Stimulated activated CD4-positive, alpha-beta T cell treated with anti-CD3 and anti-CD28 coated beads, Interleukin-15, amount 100 ng/mL, for 24 hours (primary cell): ENCODE measurements around the gene HYAL1.
A peak's percentile ranks its signal among the peaks of the same experiment; 100 is the strongest.
"Not testable (repeated sequence)": the region's sequence is repeated elsewhere in the genome, so short reads cannot be mapped to it uniquely, and the experiment has no call there.

ENCODE experiments used
- DNase-seq: peaks from one replicate; pipeline ENCODE4 v3.0.0-alpha.2; 2020

Gene HYAL1

DNA sequence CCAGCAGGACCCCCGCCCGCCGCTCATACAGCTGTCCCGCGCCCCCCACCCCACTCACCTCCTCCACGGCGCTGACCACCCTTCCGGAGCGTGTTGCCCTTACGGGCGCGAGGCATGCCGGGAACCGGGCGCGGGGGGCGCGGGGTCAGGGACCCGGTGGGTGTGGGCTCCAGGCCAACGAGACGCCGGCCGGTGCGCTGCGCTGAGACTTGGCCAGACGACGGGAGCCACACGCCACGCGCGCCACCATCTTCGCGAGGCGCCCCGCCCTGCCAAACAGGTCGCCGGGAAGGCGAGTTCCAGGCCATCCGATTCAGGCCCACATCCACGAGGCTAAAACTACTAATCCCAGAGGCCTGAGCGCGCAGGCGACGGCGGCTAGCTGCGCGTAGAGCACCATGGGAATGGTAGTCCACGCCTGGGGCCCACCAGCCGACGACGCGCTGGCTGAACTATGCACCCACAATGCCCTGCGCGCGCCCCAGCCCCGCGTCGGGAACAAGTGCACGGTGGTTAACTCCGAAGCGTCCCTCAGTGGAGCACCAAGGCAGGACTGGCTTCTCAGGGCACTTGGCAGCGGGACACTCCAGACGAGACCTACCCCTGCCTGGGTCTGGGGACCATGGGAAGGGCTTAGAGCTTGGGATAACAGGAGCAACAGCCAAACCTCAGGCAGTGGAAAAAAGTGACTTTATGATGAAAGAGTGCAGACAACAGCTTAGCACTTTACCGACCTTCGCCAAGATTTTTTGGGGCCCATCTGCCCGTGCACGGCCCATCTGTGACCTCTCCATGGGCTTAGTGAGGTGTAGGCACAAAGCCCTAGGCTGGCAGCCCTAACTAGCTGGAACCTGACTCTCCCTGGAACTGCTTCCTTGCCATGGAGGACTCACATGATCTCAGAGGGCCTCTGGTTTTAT lies 11.0 kb downstream of the HYAL1 start, which contains the start of gene IFRD2:
Gene IFRD2 (minus strand): TSS at position 271 of the 920 bp plus-strand sequence. CDS start 155 bp downstream, at position 116.
- peak; percentile 97 for DNase-seq

DNA sequence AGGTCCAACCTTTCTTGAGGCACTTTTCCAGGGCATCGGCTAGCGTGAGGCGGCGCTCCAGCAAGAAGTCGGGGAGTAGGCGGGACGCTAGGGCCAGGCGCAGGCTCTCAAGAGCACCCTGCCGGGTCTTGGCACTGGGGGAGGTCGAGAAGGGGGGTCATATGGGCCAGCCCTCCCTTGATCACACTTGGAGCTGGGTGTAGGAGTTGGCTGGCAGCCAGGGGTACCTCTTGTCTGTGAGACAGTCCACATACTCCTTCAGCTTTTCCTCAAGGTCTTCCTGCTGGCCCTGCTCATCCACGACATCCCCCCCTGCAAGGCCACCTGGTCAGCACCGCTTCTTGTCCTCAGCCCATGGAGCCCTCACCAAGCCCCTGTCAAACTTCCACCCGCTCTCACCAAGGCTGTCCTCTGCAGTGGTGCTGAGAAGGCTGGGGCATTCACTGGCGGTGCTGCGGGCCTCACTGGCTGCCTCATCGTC lies 13.2 kb downstream of the HYAL1 start:
- no peak for DNase-seq

DNA sequence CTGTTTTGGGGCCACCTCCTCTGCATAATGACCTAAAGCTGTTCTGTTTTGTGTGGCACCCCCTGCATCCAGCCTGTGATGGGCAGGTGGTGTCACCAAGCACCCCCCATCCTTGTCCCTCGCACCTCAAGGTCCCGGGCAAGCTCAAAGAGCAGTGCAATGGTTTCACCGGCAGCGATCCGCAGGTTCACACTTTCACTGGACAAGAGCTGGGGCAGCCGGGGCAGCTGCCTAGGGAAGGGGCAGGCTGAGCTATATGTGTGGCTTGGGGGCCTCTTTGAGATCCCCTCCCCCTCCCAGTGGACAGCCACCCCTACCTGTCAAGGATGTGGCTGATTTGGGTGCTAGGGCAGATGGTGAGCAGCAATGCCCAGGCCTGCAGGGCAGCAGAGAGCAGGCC lies 14.2 kb downstream of the HYAL1 start:
- DNase-seq, result no peak

DNA sequence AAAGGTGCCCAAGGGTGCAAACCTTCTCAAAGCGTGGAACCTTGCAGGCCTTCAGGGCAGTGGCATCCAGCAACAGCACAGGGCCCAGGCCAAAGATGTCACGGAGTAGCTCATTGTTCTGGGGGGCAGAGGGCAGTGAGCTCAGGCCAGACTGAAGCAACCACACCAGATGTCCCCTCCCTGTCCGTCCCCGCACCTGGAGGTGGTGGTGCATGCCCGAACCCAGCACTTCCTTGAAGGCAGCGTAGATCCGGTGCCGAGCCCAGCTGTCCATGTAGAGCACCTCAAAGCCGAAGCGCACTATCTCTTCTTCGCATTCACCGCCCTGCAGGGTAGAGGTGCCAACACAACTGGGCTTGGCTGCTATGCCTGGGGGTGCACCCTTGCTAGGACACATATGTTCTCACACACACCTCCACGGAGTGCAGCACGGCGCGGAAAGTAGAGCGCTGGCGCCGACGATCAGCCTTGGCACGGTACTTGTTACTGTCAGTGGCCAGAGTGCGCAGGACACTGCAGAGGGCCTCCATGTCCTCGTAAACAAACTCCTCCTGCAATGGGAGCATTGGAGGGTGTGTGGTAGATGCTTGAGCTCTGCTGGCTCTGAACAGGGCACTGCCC lies 14.9 kb downstream of the HYAL1 start:
- DNase-seq, result no peak

DNA sequence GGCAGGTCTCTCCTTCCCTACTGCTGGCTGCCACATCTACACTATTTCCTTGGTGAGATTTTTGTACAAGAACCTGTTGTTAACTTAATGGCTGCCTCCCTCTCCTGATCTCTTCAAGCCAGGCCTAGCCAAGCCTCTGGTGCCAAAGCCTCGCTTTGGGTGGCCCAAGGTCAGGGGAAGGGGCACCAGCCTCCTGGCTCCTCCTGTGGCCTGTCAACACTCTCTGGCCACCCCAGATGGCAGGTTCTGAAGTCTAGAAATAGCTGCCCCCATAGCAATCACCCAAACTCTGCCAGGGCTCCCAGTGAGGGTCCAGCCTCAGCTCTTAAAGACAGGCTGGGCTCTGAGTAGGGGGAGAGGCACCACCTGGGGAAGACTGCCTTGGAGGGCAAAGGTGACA lies 16.1 kb downstream of the HYAL1 start:
- no peak for DNase-seq

DNA sequence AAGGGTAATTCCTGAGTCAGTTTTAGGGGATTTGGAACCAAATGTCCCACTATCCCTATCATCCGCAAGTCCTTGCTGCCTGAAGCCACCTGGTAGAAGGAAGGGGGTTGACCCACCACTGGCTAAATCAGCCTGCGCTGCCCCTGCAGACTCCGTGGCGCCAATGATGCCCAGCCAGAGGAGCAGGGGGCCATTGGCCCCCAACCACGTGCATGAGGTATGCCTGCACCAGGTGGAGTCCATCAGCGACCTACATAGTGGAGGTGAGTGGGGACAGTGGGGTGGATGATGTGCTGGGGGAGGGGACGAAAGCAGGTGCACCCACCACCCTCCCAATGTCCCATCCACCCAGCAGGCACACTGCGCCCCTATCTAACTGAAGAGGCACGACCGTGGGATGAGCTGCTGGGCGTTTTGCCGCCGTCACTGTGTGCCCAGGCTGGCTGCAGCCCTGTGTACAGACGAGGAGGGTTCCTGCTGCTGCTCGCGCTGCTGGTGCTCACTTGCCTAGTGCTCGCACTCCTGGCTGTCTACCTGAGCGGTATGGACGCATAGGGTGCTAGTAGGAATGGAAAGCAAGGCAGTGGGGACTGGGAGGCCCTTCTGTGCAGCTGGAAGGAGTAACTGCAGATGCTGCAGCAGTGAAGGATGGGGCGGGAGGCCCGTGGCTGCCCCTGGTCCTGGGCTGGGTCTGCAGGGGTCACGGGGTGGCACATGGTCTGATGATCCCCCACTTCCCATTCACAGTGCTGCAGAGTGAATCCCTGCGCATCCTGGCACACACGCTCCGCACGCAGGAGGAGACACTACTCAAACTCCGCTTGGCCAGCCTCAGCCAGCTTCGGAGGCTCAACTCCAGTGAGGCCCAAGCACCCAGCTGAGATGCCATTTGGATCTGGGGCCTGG lies 16.8 kb downstream of the HYAL1 start:
- no peak for DNase-seq

DNA sequence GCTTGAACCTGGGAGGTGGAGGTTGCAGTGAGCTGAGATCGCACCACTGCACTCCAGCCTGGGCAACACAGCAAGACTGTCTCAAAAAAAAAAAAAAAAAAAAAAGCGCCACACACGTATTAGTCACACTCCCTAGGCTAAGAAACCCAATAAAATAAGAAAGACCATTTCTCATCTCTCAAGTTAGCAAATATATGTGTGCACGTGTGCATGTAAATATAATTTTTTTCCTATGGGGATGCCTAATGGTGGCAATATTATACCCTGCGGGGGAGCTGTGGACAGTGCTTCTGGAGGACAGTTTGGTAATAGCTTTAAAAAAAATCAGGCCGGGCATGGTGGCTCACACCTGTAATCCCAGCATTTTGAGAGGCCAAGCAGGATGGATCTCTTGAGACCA lies 19.3 kb downstream of the HYAL1 start:
- not testable (repeated sequence) for DNase-seq

DNA sequence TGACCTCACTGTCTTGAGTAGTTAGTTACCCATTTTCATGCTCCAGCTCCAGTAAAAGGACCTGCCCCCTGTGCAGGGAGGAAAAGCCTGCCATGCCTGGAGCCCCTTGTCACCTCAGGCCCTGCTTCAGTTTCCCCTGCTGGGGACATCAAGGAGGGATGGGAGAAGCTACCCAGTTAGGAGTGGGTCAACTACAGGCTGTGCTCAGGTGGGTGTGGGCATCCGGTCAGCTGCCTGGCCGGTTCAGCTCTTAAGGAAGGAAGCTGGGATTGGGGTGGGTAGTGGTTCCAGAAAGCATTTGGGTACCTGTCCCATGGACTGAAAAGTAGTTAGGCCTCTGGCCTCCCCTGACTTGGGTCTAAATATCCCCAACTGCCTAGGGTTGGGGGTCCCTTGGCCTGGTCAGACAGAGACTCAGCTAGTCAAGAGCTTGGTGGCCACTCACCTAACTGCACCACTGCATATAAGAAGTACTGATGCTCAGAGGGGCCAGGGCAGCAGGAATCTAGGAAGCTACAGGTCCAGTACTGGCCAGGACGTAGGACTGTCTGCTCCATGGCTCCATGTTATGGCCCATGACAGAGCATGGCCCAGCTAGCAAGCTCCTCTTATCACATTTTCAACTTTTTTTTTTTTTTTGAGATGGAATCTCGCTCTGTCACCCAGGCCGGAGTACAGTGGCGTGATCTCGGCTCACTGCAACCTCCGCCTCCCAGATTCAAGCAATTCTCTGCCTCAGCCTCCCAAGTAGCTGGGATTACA lies 23.9 kb downstream of the HYAL1 start:
- no peak for DNase-seq

DNA sequence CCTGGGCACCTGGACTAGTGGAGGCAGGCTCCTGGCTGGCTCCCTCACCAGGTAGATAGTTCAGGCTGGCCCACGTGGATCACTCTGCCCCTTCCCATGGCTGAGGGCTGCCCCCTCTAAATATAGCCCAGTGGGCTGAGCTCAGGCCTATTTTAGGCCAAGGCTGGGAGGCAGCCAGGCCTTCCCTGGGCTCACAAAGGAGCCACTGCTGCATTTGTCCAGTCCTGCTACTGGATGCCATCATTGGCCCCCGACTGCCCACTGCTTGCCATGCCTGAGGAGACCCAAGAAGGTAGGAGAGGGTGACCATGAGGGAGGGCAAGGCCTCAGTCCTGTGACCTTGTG lies 24.5 kb downstream of the HYAL1 start, which contains the start of gene LSMEM2:
Gene LSMEM2 (plus strand): TSS at position 208 of the 345 bp plus-strand sequence. CDS start 27 bp downstream, at position 235.
- DNase-seq, result no peak

DNA sequence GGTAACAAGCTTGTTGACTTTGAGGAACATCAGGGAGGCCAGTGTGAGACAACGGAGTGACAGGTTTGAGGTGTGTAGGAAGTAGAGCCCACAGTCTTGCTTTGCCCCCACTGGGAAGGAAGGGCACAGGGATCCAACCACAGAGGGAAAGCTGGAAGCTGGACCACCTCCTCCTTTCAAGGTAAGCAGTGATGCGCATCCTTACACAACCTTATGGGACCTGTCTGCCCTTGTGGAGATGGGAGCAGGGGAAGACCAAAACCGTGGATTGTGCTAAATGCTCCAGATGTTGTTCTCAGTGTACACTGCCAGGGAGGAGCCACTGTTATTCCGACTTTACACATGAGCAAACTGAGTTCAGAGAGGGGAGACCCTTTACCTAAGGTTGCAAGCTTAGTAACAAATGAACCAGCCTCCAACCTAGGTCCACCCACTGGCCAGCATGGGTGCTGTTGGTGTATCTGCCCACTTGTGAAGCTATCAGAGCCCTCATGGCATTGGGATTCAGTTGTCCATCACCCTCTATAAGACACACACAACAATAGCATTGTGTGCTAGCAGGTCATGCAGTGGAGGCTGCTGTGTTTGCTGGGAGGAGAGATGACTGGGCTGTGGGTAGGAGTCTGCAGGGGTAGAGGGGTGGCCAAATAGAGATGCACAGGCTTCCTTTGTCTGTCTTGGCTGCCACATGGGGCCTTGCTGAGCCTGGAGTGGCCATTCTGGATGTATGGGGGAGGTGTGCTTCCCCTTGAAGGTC lies 25.1 kb downstream of the HYAL1 start:
- DNase-seq, result no peak

DNA sequence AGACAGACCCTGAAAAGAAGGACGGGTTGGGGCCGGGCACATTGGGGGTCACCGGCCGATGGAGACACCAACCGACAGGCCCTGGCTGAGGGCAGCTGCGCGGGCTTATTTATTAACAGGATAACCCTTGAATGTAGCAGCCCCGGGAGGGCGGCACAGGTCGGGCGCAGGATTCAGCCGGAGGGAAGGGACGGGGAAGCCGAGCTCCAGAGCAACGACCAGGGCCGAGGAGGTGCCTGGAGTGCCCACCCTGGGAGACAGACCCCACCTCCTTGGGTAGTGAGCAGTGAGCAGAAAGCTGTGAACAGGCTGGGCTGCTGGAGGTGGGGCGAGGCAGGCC lies 26.6 kb downstream of the HYAL1 start:
- DNase-seq, result no peak

DNA sequence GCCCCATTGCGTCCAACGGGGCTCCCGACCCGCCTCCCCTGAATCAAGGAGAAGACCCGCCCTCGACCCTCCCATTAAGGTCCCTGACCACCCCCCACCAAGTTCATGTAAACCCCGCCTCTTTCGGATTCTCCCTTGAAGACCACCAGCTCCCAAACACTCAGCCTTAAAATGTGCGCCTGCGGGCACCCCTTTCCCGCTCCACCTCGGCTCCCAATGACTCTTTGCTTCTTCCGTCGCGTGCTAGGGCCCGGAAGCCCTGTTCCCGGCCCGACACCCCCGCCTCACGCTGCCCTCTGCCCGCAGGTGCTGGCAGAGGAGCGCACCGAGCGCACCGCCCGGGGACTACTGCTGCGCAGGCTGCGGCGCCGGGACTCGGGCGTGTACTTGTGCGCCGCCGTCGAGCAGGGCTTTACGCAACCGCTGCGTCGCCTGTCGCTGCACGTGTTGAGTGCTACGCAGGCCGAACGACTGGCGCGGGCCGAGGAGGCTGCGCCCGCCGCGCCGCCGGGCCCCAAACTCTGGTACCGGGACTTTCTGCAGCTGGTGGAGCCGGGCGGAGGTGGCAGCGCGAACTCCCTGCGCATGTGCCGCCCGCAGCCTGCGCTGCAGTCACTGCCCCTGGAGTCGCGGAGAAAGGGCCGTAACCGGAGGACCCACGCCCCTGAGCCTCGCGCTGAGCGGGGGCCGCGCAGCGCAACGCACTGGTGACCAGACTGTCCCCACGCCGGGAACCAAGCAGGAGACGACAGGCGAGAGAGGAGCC lies 27.2 kb downstream of the HYAL1 start:
- DNase-seq, result peak; percentile 57

DNA sequence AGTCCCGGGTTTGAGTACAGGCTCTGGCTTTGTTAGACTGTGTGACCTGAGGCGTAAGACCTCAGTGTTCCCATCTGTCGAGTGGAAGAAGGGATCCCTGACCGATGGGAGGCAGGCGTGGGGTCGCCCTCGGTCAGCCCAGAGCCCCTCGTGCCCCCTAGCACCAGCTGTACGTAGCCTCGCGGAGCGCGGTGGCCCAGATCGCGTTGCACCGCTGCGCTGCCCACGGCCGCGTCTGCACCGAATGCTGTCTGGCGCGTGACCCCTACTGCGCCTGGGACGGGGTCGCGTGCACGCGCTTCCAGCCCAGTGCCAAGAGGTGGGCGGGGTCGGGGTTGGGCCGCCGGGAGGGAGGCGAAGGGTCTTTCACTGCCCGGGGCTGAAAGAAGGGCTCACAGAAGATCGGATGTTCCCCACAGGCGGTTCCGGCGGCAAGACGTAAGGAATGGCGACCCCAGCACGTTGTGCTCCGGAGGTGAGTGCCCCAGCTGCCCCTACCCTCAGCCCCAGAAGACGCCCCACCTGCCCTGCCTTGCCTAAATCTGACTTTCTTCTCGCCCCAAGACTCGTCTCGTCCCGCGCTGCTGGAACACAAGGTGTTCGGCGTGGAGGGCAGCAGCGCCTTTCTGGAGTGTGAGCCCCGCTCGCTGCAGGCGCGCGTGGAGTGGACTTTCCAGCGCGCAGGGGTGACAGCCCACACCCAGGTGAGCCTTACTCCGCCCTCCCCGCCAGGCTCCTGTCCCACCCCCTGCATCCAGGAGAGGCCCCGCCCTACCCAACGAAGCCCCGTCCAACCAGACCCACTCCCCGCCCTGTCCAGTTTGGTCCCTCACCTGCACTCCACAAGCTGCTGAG lies 28.0 kb downstream of the HYAL1 start:
- DNase-seq, result no peak

DNA sequence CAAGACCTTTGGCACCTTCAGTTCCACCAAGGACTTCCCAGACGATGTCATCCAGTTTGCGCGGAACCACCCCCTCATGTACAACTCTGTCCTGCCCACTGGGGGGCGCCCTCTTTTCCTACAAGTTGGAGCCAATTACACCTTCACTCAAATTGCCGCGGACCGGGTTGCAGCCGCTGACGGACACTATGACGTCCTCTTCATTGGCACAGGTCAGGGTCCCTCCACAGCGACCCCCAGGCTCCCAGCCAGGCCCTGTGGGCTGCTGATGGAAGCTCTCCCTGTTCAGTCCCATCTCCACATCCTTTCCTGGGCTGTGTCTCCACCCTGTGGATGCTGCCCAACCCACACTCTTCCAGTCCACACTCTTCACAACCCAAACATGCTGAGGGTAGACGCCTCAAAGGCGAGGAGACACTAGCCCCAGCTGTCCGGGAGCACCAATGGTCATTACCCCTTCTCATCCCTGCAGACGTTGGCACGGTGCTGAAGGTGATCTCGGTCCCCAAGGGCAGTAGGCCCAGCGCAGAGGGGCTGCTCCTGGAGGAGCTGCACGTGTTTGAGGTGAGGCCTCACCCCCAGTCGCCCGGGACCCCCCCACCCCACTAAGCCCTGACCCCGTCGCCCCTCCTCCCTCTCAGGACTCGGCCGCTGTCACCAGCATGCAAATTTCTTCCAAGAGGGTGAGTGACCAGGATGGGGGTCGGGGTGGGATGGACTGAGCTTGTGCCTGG lies 28.8 kb downstream of the HYAL1 start:
- DNase-seq, result peak; percentile 85

DNA sequence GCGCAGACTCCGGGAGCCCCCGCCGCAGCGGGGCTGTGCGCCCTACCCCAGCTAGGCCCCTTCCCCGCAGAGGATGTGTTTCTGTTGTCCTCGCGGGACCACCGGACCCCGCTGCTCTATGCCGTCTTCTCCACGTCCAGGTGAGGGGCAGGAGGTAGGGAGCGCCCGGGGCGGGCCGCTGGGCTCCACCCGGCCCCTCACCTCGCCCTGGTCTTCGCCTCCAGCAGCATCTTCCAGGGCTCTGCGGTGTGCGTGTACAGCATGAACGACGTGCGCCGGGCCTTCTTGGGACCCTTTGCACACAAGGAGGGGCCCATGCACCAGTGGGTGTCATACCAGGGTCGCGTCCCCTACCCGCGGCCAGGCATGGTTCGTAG lies 29.7 kb downstream of the HYAL1 start:
- DNase-seq, result no peak

DNA sequence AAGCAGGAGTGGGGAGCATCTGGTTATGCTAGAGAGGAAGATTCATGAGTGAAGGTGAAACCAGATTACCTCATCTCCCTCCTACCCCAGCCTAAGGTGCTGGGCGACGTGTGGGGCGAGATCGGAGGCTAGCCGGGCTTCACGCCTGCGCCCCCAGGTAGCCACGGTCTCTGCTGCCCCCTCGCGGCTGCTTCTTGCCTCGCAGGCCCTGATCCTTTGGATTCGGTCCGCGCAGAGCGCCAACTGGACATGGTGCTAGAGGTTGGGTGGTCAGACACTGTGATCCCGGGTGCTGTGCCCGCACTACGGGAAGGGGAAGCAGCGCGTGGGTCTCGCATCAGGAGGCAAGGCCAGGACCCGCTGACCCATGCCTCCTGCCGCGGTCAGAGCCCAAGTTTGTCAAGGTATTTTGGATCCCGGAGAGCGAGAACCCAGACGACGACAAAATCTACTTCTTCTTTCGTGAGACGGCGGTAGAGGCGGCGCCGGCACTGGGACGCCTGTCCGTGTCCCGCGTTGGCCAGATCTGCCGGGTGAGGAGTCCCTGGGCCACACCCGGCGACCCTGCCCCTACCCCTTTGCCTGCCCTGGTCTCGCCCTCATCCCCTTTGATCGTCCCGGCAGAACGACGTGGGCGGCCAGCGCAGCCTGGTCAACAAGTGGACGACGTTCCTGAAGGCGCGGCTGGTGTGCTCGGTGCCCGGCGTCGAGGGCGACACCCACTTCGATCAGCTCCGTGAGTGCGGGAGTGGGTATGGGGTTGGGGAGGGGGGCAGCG lies 30.3 kb downstream of the HYAL1 start:
- DNase-seq, result peak; percentile 92

DNA sequence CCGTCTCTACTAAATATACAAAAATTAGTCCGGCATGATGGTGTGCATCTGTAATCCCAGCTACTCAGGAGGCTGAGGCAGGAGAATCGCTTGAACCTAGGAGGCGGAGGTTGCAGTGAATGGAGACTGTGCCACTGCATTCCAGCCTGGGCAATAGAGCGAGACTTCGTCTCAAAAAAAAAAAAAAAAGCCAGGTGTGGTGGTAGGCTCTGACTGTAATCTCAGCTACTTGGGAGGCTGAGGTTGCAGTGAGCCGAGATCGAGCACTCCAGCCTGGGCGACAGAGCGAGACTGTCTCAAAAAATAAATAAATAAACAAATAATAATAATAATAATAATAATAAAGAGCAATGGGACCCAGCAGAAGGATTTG lies 30.9 kb downstream of the HYAL1 start:
- not testable (repeated sequence) for DNase-seq

DNA sequence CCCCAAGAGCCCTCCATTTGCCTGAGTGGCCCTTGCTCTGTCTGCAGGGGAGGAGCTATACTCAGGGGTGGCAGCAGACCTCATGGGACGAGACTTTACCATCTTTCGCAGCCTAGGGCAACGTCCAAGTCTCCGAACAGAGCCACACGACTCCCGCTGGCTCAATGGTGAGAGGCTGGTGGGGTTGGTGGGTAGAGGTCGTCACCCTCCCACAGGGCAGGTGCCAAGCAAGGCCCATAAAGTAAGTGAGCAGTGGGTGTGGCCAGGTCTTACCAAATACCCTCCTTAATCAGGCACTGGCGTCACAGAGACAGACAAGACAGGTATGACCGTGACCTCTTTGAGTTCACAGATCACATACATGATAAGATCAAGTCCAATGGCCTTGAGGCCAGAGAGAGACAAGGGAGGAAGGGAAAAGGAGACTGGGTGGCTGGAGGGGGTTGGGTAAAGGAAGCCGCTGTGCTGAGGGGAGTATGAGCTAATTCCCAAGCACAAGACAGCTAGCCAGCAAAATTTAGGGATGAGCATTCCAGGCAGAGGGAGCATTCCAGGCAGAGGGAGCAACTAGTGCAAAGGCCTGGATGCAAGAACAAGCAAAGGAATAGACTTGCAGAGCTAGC lies 31.9 kb downstream of the HYAL1 start:
- DNase-seq, result no peak
